HCT116 (cell line): ENCODE results near the gene RPL18A.

ENCODE experiments used
- CEBPB ChIP-seq: IDR thresholded peaks from 2 replicates; pipeline ENCODE4 v1.6.1; 2012; ENCODE audit warnings: low read depth
- EGR1 ChIP-seq: IDR thresholded peaks from 2 replicates; pipeline ENCODE4 v1.6.1; 2012; ENCODE audit warnings: low read depth
- ELF1 ChIP-seq: IDR thresholded peaks from 2 replicates; pipeline ENCODE4 v1.6.1; 2012; ENCODE audit warnings: low read depth, borderline replicate concordance
- EZH2 ChIP-seq: fragments of 200-600 bp; sonication (generic); IDR thresholded peaks from 2 replicates; pipeline ENCODE4 v1.6.1; 2017; ENCODE audit warnings: antibody characterized with exemption, mixed run types
- FOSL1 ChIP-seq: IDR thresholded peaks from 2 replicates; pipeline ENCODE4 v1.6.1; 2012; ENCODE audit warnings: low read depth
- JUND ChIP-seq: IDR thresholded peaks from 2 replicates; pipeline ENCODE4 v1.6.1; 2012
- POLR2A ChIP-seq: IDR thresholded peaks from 2 replicates; pipeline ENCODE4 v1.7.0; 2011; ENCODE audit warnings: borderline replicate concordance; ENCODE audit not compliant: insufficient read depth, insufficient read length; ENCODE audit errors: extremely low read depth
- POLR2AphosphoS5 ChIP-seq: IDR thresholded peaks from 2 replicates; pipeline ENCODE4 v1.6.1; 2011; ENCODE audit warnings: mild to moderate bottlenecking, low read depth, low read length, moderate library complexity
- RAD21 ChIP-seq: IDR thresholded peaks from 2 replicates; pipeline ENCODE4 v1.6.1; 2012; ENCODE audit warnings: low read depth, mild to moderate bottlenecking
- TCF7L2 ChIP-seq: IDR thresholded peaks from 2 replicates; pipeline ENCODE4 v1.7.0; 2011; ENCODE audit warnings: borderline replicate concordance, inconsistent platforms; ENCODE audit not compliant: insufficient read depth, insufficient read length; ENCODE audit errors: extremely low read depth
- TF ChIP-seq, protein P1 (sequence below), 3 experiments: fragments of 200-600 bp in 1 of 3; sonication (generic) in 1 of 3; IDR thresholded peaks in 2 of 3; conservative IDR thresholded peaks in 1 of 3; 2 replicates each; pipeline ENCODE4 v1.5.1; 2012 to 2017; ENCODE audit warnings: low read depth in 2 of 3, low read length in 2 of 3, antibody characterized with exemption in 1 of 3, borderline replicate concordance in 1 of 3, control low read depth in 1 of 3, mild to moderate bottlenecking in 1 of 3, mixed read lengths in 1 of 3, mixed run types in 1 of 3, moderate library complexity in 1 of 3; ENCODE audit not compliant: insufficient read depth in 1 of 3
- TF ChIP-seq, protein P2 (sequence below): IDR thresholded peaks from 2 replicates; pipeline ENCODE4 v1.6.1; 2012; ENCODE audit warnings: low read depth
- TF ChIP-seq, protein P3 (sequence below): IDR thresholded peaks from 2 replicates; pipeline ENCODE4 v1.6.1; 2012

DNA sequence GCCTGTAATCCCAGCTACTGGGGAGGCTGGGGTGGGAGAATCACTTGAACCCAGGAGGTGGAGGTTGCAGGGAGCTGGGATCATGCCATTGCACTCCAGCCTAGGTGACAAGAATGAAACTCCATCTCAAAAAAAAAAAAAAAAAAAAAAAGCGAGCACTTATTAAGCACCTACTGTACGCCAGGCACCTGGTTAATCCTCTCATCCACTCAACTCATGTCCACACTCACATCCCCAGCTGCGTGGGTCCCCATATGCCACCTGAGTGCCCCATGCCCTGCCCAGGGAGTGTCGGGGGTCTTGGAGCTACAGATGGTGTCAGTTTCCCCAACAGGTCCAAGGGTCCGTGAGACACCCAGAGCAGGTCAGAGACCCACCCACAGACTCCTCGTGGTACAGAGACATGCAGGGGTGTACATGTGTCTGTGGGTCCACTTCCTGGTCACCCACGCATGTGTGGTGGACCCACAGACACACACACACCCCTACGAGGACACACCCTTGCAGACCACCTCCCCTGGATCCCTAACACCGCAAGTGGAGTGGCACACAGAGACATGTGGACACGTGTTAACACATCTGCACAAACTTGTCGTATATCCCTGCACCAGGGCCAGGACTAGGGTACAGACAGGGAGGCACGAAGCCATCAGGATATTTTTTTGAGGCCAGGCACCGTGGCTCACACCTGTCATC lies 41.9 kb upstream of the RPL18A start:
- no peak for TF ChIP-seq EGR1
- TF ChIP-seq POLR2A: no peak
- TF ChIP-seq, protein P1, sequence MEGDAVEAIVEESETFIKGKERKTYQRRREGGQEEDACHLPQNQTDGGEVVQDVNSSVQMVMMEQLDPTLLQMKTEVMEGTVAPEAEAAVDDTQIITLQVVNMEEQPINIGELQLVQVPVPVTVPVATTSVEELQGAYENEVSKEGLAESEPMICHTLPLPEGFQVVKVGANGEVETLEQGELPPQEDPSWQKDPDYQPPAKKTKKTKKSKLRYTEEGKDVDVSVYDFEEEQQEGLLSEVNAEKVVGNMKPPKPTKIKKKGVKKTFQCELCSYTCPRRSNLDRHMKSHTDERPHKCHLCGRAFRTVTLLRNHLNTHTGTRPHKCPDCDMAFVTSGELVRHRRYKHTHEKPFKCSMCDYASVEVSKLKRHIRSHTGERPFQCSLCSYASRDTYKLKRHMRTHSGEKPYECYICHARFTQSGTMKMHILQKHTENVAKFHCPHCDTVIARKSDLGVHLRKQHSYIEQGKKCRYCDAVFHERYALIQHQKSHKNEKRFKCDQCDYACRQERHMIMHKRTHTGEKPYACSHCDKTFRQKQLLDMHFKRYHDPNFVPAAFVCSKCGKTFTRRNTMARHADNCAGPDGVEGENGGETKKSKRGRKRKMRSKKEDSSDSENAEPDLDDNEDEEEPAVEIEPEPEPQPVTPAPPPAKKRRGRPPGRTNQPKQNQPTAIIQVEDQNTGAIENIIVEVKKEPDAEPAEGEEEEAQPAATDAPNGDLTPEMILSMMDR (IDR thresholded peaks at IDR 0.05 in 2 of 3, conservative IDR thresholded peaks at IDR 0.05 in 1 of 3; ENCODE audit: borderline replicate concordance in 1 of 3, insufficient read depth in 1 of 3, low read depth in 2 of 3, low read length in 2 of 3): no peak
- TF ChIP-seq EZH2: no peak
- no peak for TF ChIP-seq FOSL1
- TF ChIP-seq CEBPB: no peak
- no peak for TF ChIP-seq RAD21
- TF ChIP-seq POLR2AphosphoS5: peak; percentile 5; the same call in 1 of the 2 replicates
- TF ChIP-seq, protein P2, sequence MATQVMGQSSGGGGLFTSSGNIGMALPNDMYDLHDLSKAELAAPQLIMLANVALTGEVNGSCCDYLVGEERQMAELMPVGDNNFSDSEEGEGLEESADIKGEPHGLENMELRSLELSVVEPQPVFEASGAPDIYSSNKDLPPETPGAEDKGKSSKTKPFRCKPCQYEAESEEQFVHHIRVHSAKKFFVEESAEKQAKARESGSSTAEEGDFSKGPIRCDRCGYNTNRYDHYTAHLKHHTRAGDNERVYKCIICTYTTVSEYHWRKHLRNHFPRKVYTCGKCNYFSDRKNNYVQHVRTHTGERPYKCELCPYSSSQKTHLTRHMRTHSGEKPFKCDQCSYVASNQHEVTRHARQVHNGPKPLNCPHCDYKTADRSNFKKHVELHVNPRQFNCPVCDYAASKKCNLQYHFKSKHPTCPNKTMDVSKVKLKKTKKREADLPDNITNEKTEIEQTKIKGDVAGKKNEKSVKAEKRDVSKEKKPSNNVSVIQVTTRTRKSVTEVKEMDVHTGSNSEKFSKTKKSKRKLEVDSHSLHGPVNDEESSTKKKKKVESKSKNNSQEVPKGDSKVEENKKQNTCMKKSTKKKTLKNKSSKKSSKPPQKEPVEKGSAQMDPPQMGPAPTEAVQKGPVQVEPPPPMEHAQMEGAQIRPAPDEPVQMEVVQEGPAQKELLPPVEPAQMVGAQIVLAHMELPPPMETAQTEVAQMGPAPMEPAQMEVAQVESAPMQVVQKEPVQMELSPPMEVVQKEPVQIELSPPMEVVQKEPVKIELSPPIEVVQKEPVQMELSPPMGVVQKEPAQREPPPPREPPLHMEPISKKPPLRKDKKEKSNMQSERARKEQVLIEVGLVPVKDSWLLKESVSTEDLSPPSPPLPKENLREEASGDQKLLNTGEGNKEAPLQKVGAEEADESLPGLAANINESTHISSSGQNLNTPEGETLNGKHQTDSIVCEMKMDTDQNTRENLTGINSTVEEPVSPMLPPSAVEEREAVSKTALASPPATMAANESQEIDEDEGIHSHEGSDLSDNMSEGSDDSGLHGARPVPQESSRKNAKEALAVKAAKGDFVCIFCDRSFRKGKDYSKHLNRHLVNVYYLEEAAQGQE: no peak
- no peak for TF ChIP-seq ELF1
- no peak for TF ChIP-seq JUND
- TF ChIP-seq TCF7L2: no peak
- TF ChIP-seq, protein P3, sequence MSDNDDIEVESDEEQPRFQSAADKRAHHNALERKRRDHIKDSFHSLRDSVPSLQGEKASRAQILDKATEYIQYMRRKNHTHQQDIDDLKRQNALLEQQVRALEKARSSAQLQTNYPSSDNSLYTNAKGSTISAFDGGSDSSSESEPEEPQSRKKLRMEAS: no peak
